ENCODE measurements around the gene RPS6KA1.
A peak's percentile ranks its signal among the peaks of the same experiment; 100 is the strongest.
"Not testable (repeated sequence)": the region's sequence is repeated elsewhere in the genome, so short reads cannot be mapped to it uniquely, and the experiment has no call there.

RPS6KA1 gene

GRCh38 chr1:26496861-26497260 is 32.7 kb upstream of the RPS6KA1 start:
- Histone ChIP-seq H2BK15ac (replicated peaks; ENCODE audit: low read depth) (no peak overlapping the region), H3K4me3 (ENCODE audit: low read length) (no peak overlapping the region), H3K9ac (ENCODE audit: low read length) (no peak overlapping the region), H4K8ac (ENCODE audit: low read depth, low read length) (no peak overlapping the region), H3K79me2 (ENCODE audit: control insufficient read depth, insufficient read depth, low read length) (no peaks in the 10 kb centered on the region), H2BK5ac (ENCODE audit: low read length) (no peak overlapping the region), H3K4me2 (ENCODE audit: low read length) (no peak overlapping the region), H2BK120ac (ENCODE audit: low read depth, low read length) (no peak overlapping the region), H3K56ac (ENCODE audit: low read length) (no peak overlapping the region), H3K79me1 (ENCODE audit: low read length) (no peaks in the 10 kb centered on the region), H3K27me3 (ENCODE audit: insufficient read depth, low read length, poor library complexity) (no peaks in the 10 kb centered on the region), H3K23ac (ENCODE audit: low read length) (no peak overlapping the region), H2AK5ac (ENCODE audit: low read length) (no peak overlapping the region), H3K27ac (ENCODE audit: low read depth, low read length) (no peak overlapping the region), H3K4ac (ENCODE audit: low read depth, low read length) (no peak overlapping the region), H3K4me1 (ENCODE audit: control insufficient read depth, low read depth, low read length) (no peaks in the 10 kb centered on the region), H3K36me3 (ENCODE audit: control insufficient read depth, insufficient read depth, low read length) (no peaks in the 10 kb centered on the region), H4K5ac (ENCODE audit: low read length) (no peak overlapping the region), H3K18ac (ENCODE audit: low read length) (no peak overlapping the region)
- no CpG with 5 or more reads among the region's 4 CpGs for WGBS (ENCODE audit: extremely low coverage, insufficient coverage, low lambda C conversion rate)
- no peak for DNase-seq

- Histone ChIP-seq H3K18ac (ENCODE audit: low read length) (no peak overlapping the region), H2BK120ac (ENCODE audit: low read depth, low read length) (no peak overlapping the region), H3K4me2 (ENCODE audit: low read length) (no peak overlapping the region), H4K5ac (ENCODE audit: low read length) (no peak overlapping the region), H3K79me2 (ENCODE audit: control insufficient read depth, insufficient read depth, low read length) (no peaks in the 10 kb centered on the region), H3K23ac (ENCODE audit: low read length) (no peak overlapping the region), H3K4me3 (ENCODE audit: low read length) (no peak overlapping the region), H3K79me1 (ENCODE audit: low read length) (no peaks in the 10 kb centered on the region), H3K27ac (ENCODE audit: low read depth, low read length) (no peak overlapping the region), H3K56ac (ENCODE audit: low read length) (no peak overlapping the region), H3K27me3 (ENCODE audit: insufficient read depth, low read length, poor library complexity) (no peaks in the 10 kb centered on the region), H4K8ac (ENCODE audit: low read depth, low read length) (no peak overlapping the region), H2AK5ac (ENCODE audit: low read length) (no peak overlapping the region), H3K9ac (ENCODE audit: low read length) (no peak overlapping the region), H3K36me3 (ENCODE audit: control insufficient read depth, insufficient read depth, low read length) (no peaks in the 10 kb centered on the region), H2BK5ac (ENCODE audit: low read length) (no peak overlapping the region), H2BK15ac (replicated peaks; ENCODE audit: low read depth) (no peak overlapping the region), H3K4ac (ENCODE audit: low read depth, low read length) (no peak overlapping the region), H3K4me1 (ENCODE audit: control insufficient read depth, low read depth, low read length) (no peaks in the 10 kb centered on the region)
- DNase-seq = no peak
- no CpG with 5 or more reads among the region's 7 CpGs for WGBS (ENCODE audit: extremely low coverage, insufficient coverage, low lambda C conversion rate)
These were observed 30.7 kb upstream of the RPS6KA1 start for GRCh38 chr1:26498894-26499293.

- Histone ChIP-seq H3K4me1 (ENCODE audit: control insufficient read depth, low read depth, low read length) (no peaks in the 10 kb centered on the region), H3K9ac (ENCODE audit: low read length) (peak overlapping the region; percentile 89), H2AK5ac (ENCODE audit: low read length) (no peak overlapping the region), H3K4me2 (ENCODE audit: low read length) (peak overlapping the region; percentile 78), H3K27me3 (ENCODE audit: insufficient read depth, low read length, poor library complexity) (no peaks in the 10 kb centered on the region), H3K27ac (ENCODE audit: low read depth, low read length) (peak overlapping the region; percentile 56), H3K79me2 (ENCODE audit: control insufficient read depth, insufficient read depth, low read length) (no peaks in the 10 kb centered on the region), H4K8ac (ENCODE audit: low read depth, low read length) (peak overlapping the region; percentile 95), H4K5ac (ENCODE audit: low read length) (no peak overlapping the region), H2BK15ac (replicated peaks; ENCODE audit: low read depth) (no peak overlapping the region), H3K18ac (ENCODE audit: low read length) (peak overlapping the region; percentile 51), H2BK120ac (ENCODE audit: low read depth, low read length) (no peak overlapping the region), H3K4ac (ENCODE audit: low read depth, low read length) (peak overlapping the region; percentile 82), H2BK5ac (ENCODE audit: low read length) (no peak overlapping the region), H3K23ac (ENCODE audit: low read length) (peak overlapping the region; percentile 45), H3K36me3 (ENCODE audit: control insufficient read depth, insufficient read depth, low read length) (no peaks in the 10 kb centered on the region), H3K79me1 (ENCODE audit: low read length) (no peaks in the 10 kb centered on the region), H3K56ac (ENCODE audit: low read length) (peak overlapping the region; percentile 94), H3K4me3 (ENCODE audit: low read length) (peak overlapping the region; percentile 75)
- DNase-seq = peak; percentile 80
- WGBS (ENCODE audit: extremely low coverage, insufficient coverage, low lambda C conversion rate) = no CpG with 5 or more reads among the region's 74 CpGs
These were observed 28.9 kb upstream of the RPS6KA1 start for GRCh38 chr1:26500488-26501175.

- not testable (repeated sequence) for H3K4me2 ChIP-seq (ENCODE audit: low read length); H2BK5ac ChIP-seq (ENCODE audit: low read length); H3K4me1 ChIP-seq (ENCODE audit: control insufficient read depth, low read depth, low read length); H3K79me1 ChIP-seq (ENCODE audit: low read length); H3K9ac ChIP-seq (ENCODE audit: low read length); H2AK5ac ChIP-seq (ENCODE audit: low read length); H3K79me2 ChIP-seq (ENCODE audit: control insufficient read depth, insufficient read depth, low read length); H4K5ac ChIP-seq (ENCODE audit: low read length); H3K4me3 ChIP-seq (ENCODE audit: low read length); H3K27ac ChIP-seq (ENCODE audit: low read depth, low read length); DNase-seq; H3K4ac ChIP-seq (ENCODE audit: low read depth, low read length); H4K8ac ChIP-seq (ENCODE audit: low read depth, low read length); H3K56ac ChIP-seq (ENCODE audit: low read length); H3K36me3 ChIP-seq (ENCODE audit: control insufficient read depth, insufficient read depth, low read length); H2BK120ac ChIP-seq (ENCODE audit: low read depth, low read length); H3K27me3 ChIP-seq (ENCODE audit: insufficient read depth, low read length, poor library complexity); H3K18ac ChIP-seq (ENCODE audit: low read length); H3K23ac ChIP-seq (ENCODE audit: low read length); H2BK15ac ChIP-seq (replicated peaks; ENCODE audit: low read depth)
- no CpG with 5 or more reads among the region's 2 CpGs for WGBS (ENCODE audit: extremely low coverage, insufficient coverage, low lambda C conversion rate)
These were observed 18.9 kb upstream of the RPS6KA1 start for GRCh38 chr1:26510711-26511110.

GRCh38 chr1:26515836-26516235 is 13.7 kb upstream of the RPS6KA1 start:
- not testable (repeated sequence) for H3K4me3 ChIP-seq (ENCODE audit: low read length); H3K4ac ChIP-seq (ENCODE audit: low read depth, low read length); H3K79me2 ChIP-seq (ENCODE audit: control insufficient read depth, insufficient read depth, low read length); H2BK120ac ChIP-seq (ENCODE audit: low read depth, low read length); H3K4me2 ChIP-seq (ENCODE audit: low read length); H3K9ac ChIP-seq (ENCODE audit: low read length); H3K4me1 ChIP-seq (ENCODE audit: control insufficient read depth, low read depth, low read length); H3K27me3 ChIP-seq (ENCODE audit: insufficient read depth, low read length, poor library complexity); H3K23ac ChIP-seq (ENCODE audit: low read length); H2AK5ac ChIP-seq (ENCODE audit: low read length); H3K27ac ChIP-seq (ENCODE audit: low read depth, low read length); H3K36me3 ChIP-seq (ENCODE audit: control insufficient read depth, insufficient read depth, low read length); H2BK5ac ChIP-seq (ENCODE audit: low read length); H3K79me1 ChIP-seq (ENCODE audit: low read length); H4K8ac ChIP-seq (ENCODE audit: low read depth, low read length); H2BK15ac ChIP-seq (replicated peaks; ENCODE audit: low read depth); H4K5ac ChIP-seq (ENCODE audit: low read length); H3K56ac ChIP-seq (ENCODE audit: low read length); DNase-seq; H3K18ac ChIP-seq (ENCODE audit: low read length)
- WGBS (ENCODE audit: extremely low coverage, insufficient coverage, low lambda C conversion rate) = no CpG with 5 or more reads among the region's 4 CpGs
